GM21515 (cell line): ENCODE measurements around the gene FAM174B.

ENCODE experiments used
- ATAC-seq: cut with Tn5 transposase; IDR thresholded peaks from one replicate; pipeline ENCODE4 v1.9.1; 2021; ENCODE audit not compliant: unreplicated experiment

The FAM174B gene

GRCh38 chr15:92602267-92602593, 53.3 kb downstream of the FAM174B start:
- no peak for ATAC-seq

- no peak for ATAC-seq
Observed at GRCh38 chr15:92601592-92602266, 53.8 kb downstream of the FAM174B start.

- no peak for ATAC-seq
Observed at GRCh38 chr15:92600856-92601255, 54.7 kb downstream of the FAM174B start.

- no peak for ATAC-seq
Observed at GRCh38 chr15:92599394-92599970, 56.1 kb downstream of the FAM174B start.

GRCh38 chr15:92597548-92597947, 58.0 kb downstream of the FAM174B start:
- ATAC-seq = no peak

- no peak for ATAC-seq
Observed at GRCh38 chr15:92596623-92597022, 59.0 kb downstream of the FAM174B start.

GRCh38 chr15:92595506-92596381, 59.8 kb downstream of the FAM174B start:
- no peak for ATAC-seq

- no peak for ATAC-seq
Observed at GRCh38 chr15:92591275-92591674, 64.3 kb downstream of the FAM174B start.

GRCh38 chr15:92586966-92587365, 68.6 kb downstream of the FAM174B start:
- no peak for ATAC-seq

GRCh38 chr15:92586383-92586942, 69.1 kb downstream of the FAM174B start:
- ATAC-seq = no peak

GRCh38 chr15:92584105-92584504, 71.5 kb downstream of the FAM174B start:
- ATAC-seq = no peak

GRCh38 chr15:92583096-92584034, 72.2 kb downstream of the FAM174B start:
- no peak for ATAC-seq

GRCh38 chr15:92582206-92582605, 73.4 kb downstream of the FAM174B start:
- ATAC-seq = no peak

- ATAC-seq = no peak
Observed at GRCh38 chr15:92580933-92581445, 74.6 kb downstream of the FAM174B start.

GRCh38 chr15:92580521-92580920, 75.1 kb downstream of the FAM174B start:
- no peak for ATAC-seq

GRCh38 chr15:92579931-92580470, 75.6 kb downstream of the FAM174B start:
- no peak for ATAC-seq

GRCh38 chr15:92579486-92579885, 76.1 kb downstream of the FAM174B start:
- ATAC-seq = no peak

GRCh38 chr15:92578096-92578835, 77.3 kb downstream of the FAM174B start:
- no peak for ATAC-seq

GRCh38 chr15:92576597-92577200, 78.9 kb downstream of the FAM174B start:
- ATAC-seq = no peak
